Endothelial cell of umbilical vein (primary cell): Measurements from ENCODE around the gene SCRN1. TPM values are rescaled to one million over a fixed set of nuclear protein-coding genes. Genes with fewer than 3 reads are reported as not detected.

Experiments
- BruUV-seq: library from RNA; stranded (reverse); fragments of 400-500 nt; replicated peaks from 2 replicates; lab custom pipeline; 2021; lab: Mats Ljungman, UMichigan
- CTCF ChIA-PET: fragments of 300-600, 350-600 bp; sonication (Branson Sonifier 250); formaldehyde crosslinking; loops from one replicate; lab custom pipeline; 2021; ENCODE audit warnings: antibody characterized with exemption, inconsistent platforms; lab: Charles Lee
- POLR2A ChIA-PET: fragments of 300-600, 350-600 bp; sonication (Branson Sonifier 250); formaldehyde crosslinking; loops from one replicate; lab custom pipeline; 2021; ENCODE audit warnings: antibody characterized with exemption, inconsistent platforms; lab: Charles Lee
- DNase-seq: peaks from one replicate; pipeline ENCODE4 v3.0.0-alpha.2; 2011; ENCODE audit warnings: low read depth, low spot score
- FAIRE-seq: peaks from 2 replicates; lab custom pipeline; 2011; peaks lifted over from hg19 to GRCh38; lab: Jason Lieb, UNC
- H2AFZ ChIP-seq: 2 replicates; pipeline ENCODE4 v1.6.0; 2012; ENCODE audit warnings: low read depth, low read length, control low read depth, inconsistent platforms
- H3K27ac ChIP-seq: 2 replicates; pipeline ENCODE4 v1.5.1; 2011; ENCODE audit warnings: low read depth, mild to moderate bottlenecking, control low read depth, low read length, moderate library complexity; ENCODE audit not compliant: insufficient read depth
- H3K27me3 ChIP-seq, 2 experiments: 2 replicates each; pipeline versions ENCODE4 v1.6.0 to v1.6.1; 2011; ENCODE audit warnings: low read length in 2 of 2, mixed read lengths in 1 of 2; ENCODE audit not compliant: control insufficient read depth in 2 of 2, insufficient read depth in 2 of 2
- H3K36me3 ChIP-seq, 2 experiments: 2 replicates in 1 of 2; 3 replicates in 1 of 2; pipeline ENCODE4 v1.5.1; 2011; ENCODE audit warnings: low read length in 2 of 2, mild to moderate bottlenecking in 1 of 2, moderate library complexity in 1 of 2; ENCODE audit not compliant: control insufficient read depth in 2 of 2, insufficient read depth in 2 of 2; ENCODE audit errors: extremely low read depth in 1 of 2
- H3K4me1 ChIP-seq: 3 replicates; pipeline ENCODE4 v1.5.1; 2011; ENCODE audit warnings: mild to moderate bottlenecking, low read length; ENCODE audit not compliant: control insufficient read depth, insufficient read depth; ENCODE audit errors: extremely low read depth
- H3K4me2 ChIP-seq: 2 replicates; pipeline ENCODE4 v1.6.1; 2011; ENCODE audit warnings: low read length, control low read depth, mixed read lengths; ENCODE audit not compliant: insufficient read depth
- H3K4me3 ChIP-seq, 3 experiments: fragments of 200-600 bp in 1 of 3; sonication (generic), shearing (Covaris generic) in 1 of 3; replicated peaks in 1 of 3; 2 replicates each; pipeline ENCODE4 v1.5.1; 2011 to 2016; ENCODE audit warnings: control low read depth in 3 of 3, low read length in 3 of 3, mild to moderate bottlenecking in 2 of 3, inconsistent platforms in 1 of 3, low read depth in 1 of 3, moderate library complexity in 1 of 3; ENCODE audit not compliant: insufficient read depth in 1 of 3
- H3K79me2 ChIP-seq: 2 replicates; pipeline ENCODE4 v1.6.0; 2012; ENCODE audit warnings: low read length, inconsistent platforms; ENCODE audit not compliant: control insufficient read depth, insufficient read depth
- H3K9ac ChIP-seq: replicated peaks from 2 replicates; pipeline ENCODE3; 2011; ENCODE audit warnings: low read length, control low read depth; ENCODE audit not compliant: insufficient read depth; ENCODE audit errors: extremely low read depth
- H3K9me1 ChIP-seq: replicated peaks from 3 replicates; pipeline ENCODE4 v1.6.0; 2011; ENCODE audit warnings: mild to moderate bottlenecking, low read length; ENCODE audit not compliant: control insufficient read depth, insufficient read depth; ENCODE audit errors: extremely low read depth
- H3K9me3 ChIP-seq: replicated peaks from 2 replicates; pipeline ENCODE4 v1.5.1; 2012; ENCODE audit warnings: low read length, inconsistent platforms; ENCODE audit not compliant: control insufficient read depth, insufficient read depth
- H4K20me1 ChIP-seq: replicated peaks from 2 replicates; pipeline ENCODE3; 2011; ENCODE audit warnings: mild to moderate bottlenecking, low read length; ENCODE audit not compliant: control insufficient read depth, insufficient read depth; ENCODE audit errors: extremely low read depth
- EZH2 ChIP-seq: IDR thresholded peaks from 2 replicates; pipeline ENCODE4 v1.6.1; 2012; ENCODE audit warnings: borderline replicate concordance, low read depth, mild to moderate bottlenecking, moderate library complexity, low read length, inconsistent platforms; ENCODE audit not compliant: severe bottlenecking
- FOS ChIP-seq: IDR thresholded peaks from 2 replicates; pipeline ENCODE4 v1.6.1; 2011; ENCODE audit warnings: mild to moderate bottlenecking, low read length, moderate library complexity, borderline replicate concordance; ENCODE audit not compliant: insufficient read depth
- GATA2 ChIP-seq: IDR thresholded peaks from 2 replicates; pipeline ENCODE4 v1.7.0; 2011; ENCODE audit warnings: low read depth, mild to moderate bottlenecking, moderate library complexity, mixed read lengths, low read length; ENCODE audit not compliant: insufficient read length, insufficient read depth
- JUN ChIP-seq: IDR thresholded peaks from 2 replicates; pipeline ENCODE4 v1.6.1; 2011; ENCODE audit warnings: borderline replicate concordance, low read depth; ENCODE audit not compliant: insufficient read length, insufficient read depth
- MYC ChIP-seq: IDR thresholded peaks from one replicate; pipeline ENCODE4 v1.6.1; 2011; ENCODE audit warnings: mild to moderate bottlenecking, low read depth, low read length
- POLR2A ChIP-seq: IDR thresholded peaks from 2 replicates; pipeline ENCODE4 v1.6.1; 2012; ENCODE audit warnings: low read depth, mild to moderate bottlenecking, control low read depth, low read length
- POLR2AphosphoS5 ChIP-seq: IDR thresholded peaks from 2 replicates; pipeline ENCODE4 v1.6.1; 2012; ENCODE audit warnings: low read depth, mild to moderate bottlenecking, control low read depth, low read length, moderate library complexity; ENCODE audit not compliant: insufficient read depth
- dilution Hi-C: fragments of 300-500 bp; cut with MboI; formaldehyde crosslinking; loops from one replicate; pipeline ENCODE4 v1.15.0; 2019; ENCODE audit warnings: low sequenced_read_pairs; ENCODE audit not compliant: extremely low pct_ligation_motif_present
- intact Hi-C: fragments of 100-400 bp; cut with micrococcal nuclease; formaldehyde crosslinking; loops from one replicate; pipeline ENCODE4 v1.10.0; 2022
- polyA plus RNA-seq, 4 experiments: library from polyadenylated mRNA; depleted of rRNA in 3 of 4; stranded (reverse) in 3 of 4; unstranded in 1 of 4; fragments of >200 nt; gene quantifications; 2 replicates each; pipeline versions ENCODE4 v1.2.1 to v1.2.3, GENCODE V29; 2011 to 2012; ENCODE audit warnings: missing spikeins in 1 of 4
- total RNA-seq: library from RNA; stranded (reverse); gene quantifications from 2 replicates; pipeline ENCODE4 v1.2.3, GENCODE V29; 2021
- TF ChIP-seq, protein P1 (sequence below): IDR thresholded peaks from 2 replicates; pipeline ENCODE4 v1.6.1; 2011; ENCODE audit not compliant: insufficient read depth, insufficient read length
- TF ChIP-seq, protein P2 (sequence below), 2 donors: IDR thresholded peaks; 1 replicate in 1 of 2; 2 replicates in 1 of 2; pipeline ENCODE4 v1.5.1; 2011; ENCODE audit warnings: low read length in 2 of 2, mild to moderate bottlenecking in 2 of 2, moderate library complexity in 2 of 2, control low read depth in 1 of 2, inconsistent platforms in 1 of 2, low read depth in 1 of 2; ENCODE audit not compliant: insufficient read depth in 1 of 2; ENCODE audit errors: extremely low read depth in 1 of 2

The SCRN1 gene
- total and polyA plus RNA-seq, 2 donors (not counting 3 experiments of a cell fraction or from before 2014, with no cell fraction given) = 57.0 to 127 TPM

DNA sequence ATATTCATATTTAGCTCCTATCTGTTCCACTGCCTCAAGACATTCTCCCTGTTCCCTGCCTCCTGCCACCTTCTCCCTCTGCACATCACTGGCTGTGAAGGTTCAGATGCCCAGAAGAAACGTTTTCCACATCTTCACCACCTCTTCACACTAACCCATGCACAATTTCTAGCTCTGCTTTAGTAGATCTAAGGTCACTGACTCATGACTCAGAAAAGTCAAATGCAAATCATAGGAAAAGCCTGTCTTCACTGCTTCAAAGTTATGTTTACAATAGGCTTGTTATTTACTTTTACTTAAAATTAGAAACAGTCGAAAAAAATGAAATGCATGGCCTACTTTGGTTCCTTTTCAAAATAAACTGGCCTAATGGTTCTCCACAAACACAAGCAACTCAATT, 2.5 kb downstream of the SCRN1 start:
- intact Hi-C loops = no loop called here
- no peak overlapping the region for H3K9ac ChIP-seq
- BruUV-seq = no TSS peak

DNA sequence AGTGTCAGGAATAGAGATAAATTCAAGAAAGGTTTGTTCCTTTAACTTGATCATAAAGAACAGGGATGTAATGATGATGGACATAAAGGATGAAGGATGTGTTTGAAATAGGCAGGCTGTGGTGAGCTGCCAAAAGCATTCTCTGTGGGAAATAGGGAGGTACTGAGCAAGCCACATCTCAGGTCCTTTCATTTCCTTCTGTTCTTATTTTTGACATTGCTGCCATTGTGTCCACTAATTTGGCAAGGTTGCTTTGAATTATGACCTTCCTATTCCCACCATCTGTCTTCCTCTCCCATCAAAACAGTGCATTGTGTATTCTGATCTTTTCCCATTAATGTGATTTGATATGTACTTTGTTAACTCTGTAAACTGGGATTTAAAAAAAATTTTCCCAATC, 9.4 kb downstream of the SCRN1 start:
- no TSS peak for BruUV-seq

More for the DNA sequence above, 2.5 kb downstream of the SCRN1 start:
- no peaks in the 10 kb centered on the region for H3K36me3 ChIP-seq
- H3K4me3 ChIP-seq = peak overlapping the region in 1 of 3 experiments; percentile 65
- H2AFZ ChIP-seq = no peak overlapping the region
- H3K27me3 ChIP-seq = no peaks in the 10 kb centered on the region
- POLR2A ChIA-PET = no interaction called here
- H3K79me2 ChIP-seq = peaks cover 57% of the 10 kb centered on the region
- H3K9me3 ChIP-seq = no peaks in the 10 kb centered on the region
- H3K4me1 ChIP-seq = peaks cover 22% of the 10 kb centered on the region
- peak overlapping the region; percentile 90 for H3K4me2 ChIP-seq
- DNase-seq (peak; percentile 52), FAIRE-seq (no peak)
- no peaks in the 10 kb centered on the region for H3K9me1 ChIP-seq
- H3K27ac ChIP-seq = peak overlapping the region; percentile 93
- CTCF ChIA-PET = interaction anchor here (1.2 to 2.0 kb wide), 3 partner anchors 10 to 87 kb away, joined by 3 to 8 read pairs (median 4); no protein-coding TSS in a partner anchor
- TF ChIP-seq POLR2A (no peak), FOS (peak; percentile 51)
- dilution Hi-C loops = no loop called here
- no peaks in the 10 kb centered on the region for H4K20me1 ChIP-seq

More for the DNA sequence above, 9.4 kb downstream of the SCRN1 start:
- dilution Hi-C loops (no loop called here), intact Hi-C loops (no loop called here)
- peaks cover 10% of the 10 kb centered on the region for H4K20me1 ChIP-seq
- ChIA-PET POLR2A (no interaction called here), CTCF (interaction anchor here (1.1 to 1.8 kb wide), 2 partner anchors 16 to 34 kb away, joined by 3 to 4 read pairs; no protein-coding TSS in a partner anchor)
- H3K36me3 ChIP-seq = peaks cover 0 to 2% of the 10 kb centered on the region in 2 experiments
- H3K27me3 ChIP-seq = no peaks in the 10 kb centered on the region
- H3K4me2 ChIP-seq = no peak overlapping the region
- FAIRE-seq = no peak
- H3K9me1 ChIP-seq = no peaks in the 10 kb centered on the region
- no peak overlapping the region for H3K27ac ChIP-seq
- TF ChIP-seq, protein P1, sequence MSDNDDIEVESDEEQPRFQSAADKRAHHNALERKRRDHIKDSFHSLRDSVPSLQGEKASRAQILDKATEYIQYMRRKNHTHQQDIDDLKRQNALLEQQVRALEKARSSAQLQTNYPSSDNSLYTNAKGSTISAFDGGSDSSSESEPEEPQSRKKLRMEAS = no peak
- TF ChIP-seq FOS = no peak
- no peak for TF ChIP-seq MYC
- TF ChIP-seq, protein P2, sequence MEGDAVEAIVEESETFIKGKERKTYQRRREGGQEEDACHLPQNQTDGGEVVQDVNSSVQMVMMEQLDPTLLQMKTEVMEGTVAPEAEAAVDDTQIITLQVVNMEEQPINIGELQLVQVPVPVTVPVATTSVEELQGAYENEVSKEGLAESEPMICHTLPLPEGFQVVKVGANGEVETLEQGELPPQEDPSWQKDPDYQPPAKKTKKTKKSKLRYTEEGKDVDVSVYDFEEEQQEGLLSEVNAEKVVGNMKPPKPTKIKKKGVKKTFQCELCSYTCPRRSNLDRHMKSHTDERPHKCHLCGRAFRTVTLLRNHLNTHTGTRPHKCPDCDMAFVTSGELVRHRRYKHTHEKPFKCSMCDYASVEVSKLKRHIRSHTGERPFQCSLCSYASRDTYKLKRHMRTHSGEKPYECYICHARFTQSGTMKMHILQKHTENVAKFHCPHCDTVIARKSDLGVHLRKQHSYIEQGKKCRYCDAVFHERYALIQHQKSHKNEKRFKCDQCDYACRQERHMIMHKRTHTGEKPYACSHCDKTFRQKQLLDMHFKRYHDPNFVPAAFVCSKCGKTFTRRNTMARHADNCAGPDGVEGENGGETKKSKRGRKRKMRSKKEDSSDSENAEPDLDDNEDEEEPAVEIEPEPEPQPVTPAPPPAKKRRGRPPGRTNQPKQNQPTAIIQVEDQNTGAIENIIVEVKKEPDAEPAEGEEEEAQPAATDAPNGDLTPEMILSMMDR (IDR thresholded peaks at IDR 0.05; ENCODE audit: extremely low read depth in 1 of 2, insufficient read depth in 1 of 2, low read depth in 1 of 2, low read length in 2 of 2) = no peak
- no peak for TF ChIP-seq POLR2AphosphoS5
- TF ChIP-seq GATA2 = no peak
- TF ChIP-seq POLR2A = no peak
- no peak for TF ChIP-seq JUN
- TF ChIP-seq EZH2 = no peak
- no peak overlapping the region for H3K4me3 ChIP-seq
- H2AFZ ChIP-seq = no peak overlapping the region
- H3K9me3 ChIP-seq = no peaks in the 10 kb centered on the region
- H3K9ac ChIP-seq = no peak overlapping the region
- peak; percentile 60 for DNase-seq
- H3K4me1 ChIP-seq = no peaks in the 10 kb centered on the region
- peaks cover 67% of the 10 kb centered on the region for H3K79me2 ChIP-seq
